ENCODE measurements around the gene SND1. TPM values are rescaled to one million over a fixed set of nuclear protein-coding genes. Genes with fewer than 3 reads are reported as not detected.
"Not testable (repeated sequence)": the region's sequence is repeated elsewhere in the genome, so short reads cannot be mapped to it uniquely, and the experiment has no call there.

SND1 gene
- total and polyA plus RNA-seq, 4 donors, result 50.3 to 150 (median 105) TPM

DNA sequence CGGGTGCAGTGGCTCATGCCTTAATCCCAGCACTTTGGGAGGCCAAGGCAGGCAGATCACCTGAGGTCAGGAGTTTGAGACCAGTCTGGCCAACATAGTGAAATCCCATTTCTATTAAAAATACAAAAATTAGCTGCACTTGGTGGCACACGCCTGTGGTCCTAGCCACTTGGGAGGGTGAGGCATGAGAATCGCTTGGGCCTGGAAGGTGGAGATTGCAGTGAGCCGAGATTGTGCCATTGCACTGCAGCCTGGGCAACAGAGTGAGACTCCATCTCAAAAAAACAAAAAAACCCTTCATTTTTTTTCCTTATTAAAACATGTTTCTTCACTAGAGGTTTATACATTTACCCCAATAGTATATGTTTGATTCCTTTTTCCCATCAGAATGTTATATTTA, 22.9 kb downstream of the SND1 start:
- WGBS, 2 donors, result 16 to 21% methylated on average over 4 of the region's 4 CpGs
- H3K36me3 ChIP-seq (ENCODE audit: control insufficient read depth in 1 of 2, insufficient read depth in 2 of 2, low read length in 1 of 2); H3K4me1 ChIP-seq (ENCODE audit: control insufficient read depth in 1 of 2, insufficient read depth in 2 of 2, low read length in 2 of 2); H3K27me3 ChIP-seq (ENCODE audit: control insufficient read depth in 1 of 2, insufficient read depth in 2 of 2, low read length in 1 of 2); H3K4me3 ChIP-seq (ENCODE audit: low read length in 2 of 2); DNase-seq; H3K27ac ChIP-seq (ENCODE audit: low read depth in 1 of 2, low read length in 2 of 2); H3K9me3 ChIP-seq (ENCODE audit: control insufficient read depth, low read length); ATAC-seq (ENCODE audit: low FRiP score); intact Hi-C loops (cut with DNase I): not testable (repeated sequence)

DNA sequence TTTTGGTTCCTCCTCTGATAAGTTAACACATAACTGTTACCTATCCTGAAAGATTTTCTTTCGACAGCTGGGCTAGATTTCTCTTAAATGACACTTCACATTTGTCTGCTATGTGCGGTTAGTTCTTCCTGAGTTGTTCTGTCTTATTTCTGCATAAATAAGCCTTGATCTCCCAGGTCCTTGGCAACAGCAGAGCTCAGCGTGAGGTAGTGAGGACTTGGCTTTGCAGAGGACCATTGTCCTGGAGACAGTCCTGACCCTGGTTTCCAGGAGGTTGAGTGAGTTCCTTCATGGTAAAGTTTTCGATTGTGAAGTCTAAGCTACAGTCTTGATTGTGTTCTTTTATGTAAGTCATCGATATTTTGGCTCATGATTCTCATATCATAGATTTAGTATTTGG, 23.7 kb downstream of the SND1 start:
- Histone ChIP-seq H3K9me3 (ENCODE audit: control insufficient read depth, low read length) (no peaks in the 10 kb centered on the region), H3K27me3 (ENCODE audit: control insufficient read depth in 1 of 2, insufficient read depth in 2 of 2, low read length in 1 of 2) (no peaks in the 10 kb centered on the region), H3K4me3 (ENCODE audit: low read length in 2 of 2) (no peak overlapping the region), H3K27ac (ENCODE audit: low read depth in 1 of 2, low read length in 2 of 2) (no peak overlapping the region), H3K36me3 (ENCODE audit: control insufficient read depth in 1 of 2, insufficient read depth in 2 of 2, low read length in 1 of 2) (no peaks in the 10 kb centered on the region), H3K4me1 (ENCODE audit: control insufficient read depth in 1 of 2, insufficient read depth in 2 of 2, low read length in 2 of 2) (no peaks in the 10 kb centered on the region)
- ATAC-seq (ENCODE audit: low FRiP score) (no peak), DNase-seq (no peak)
- intact Hi-C loops (cut with DNase I), result no loop called here
- WGBS, 2 donors, result 92 to 94% methylated on average over 5 of the region's 5 CpGs

DNA sequence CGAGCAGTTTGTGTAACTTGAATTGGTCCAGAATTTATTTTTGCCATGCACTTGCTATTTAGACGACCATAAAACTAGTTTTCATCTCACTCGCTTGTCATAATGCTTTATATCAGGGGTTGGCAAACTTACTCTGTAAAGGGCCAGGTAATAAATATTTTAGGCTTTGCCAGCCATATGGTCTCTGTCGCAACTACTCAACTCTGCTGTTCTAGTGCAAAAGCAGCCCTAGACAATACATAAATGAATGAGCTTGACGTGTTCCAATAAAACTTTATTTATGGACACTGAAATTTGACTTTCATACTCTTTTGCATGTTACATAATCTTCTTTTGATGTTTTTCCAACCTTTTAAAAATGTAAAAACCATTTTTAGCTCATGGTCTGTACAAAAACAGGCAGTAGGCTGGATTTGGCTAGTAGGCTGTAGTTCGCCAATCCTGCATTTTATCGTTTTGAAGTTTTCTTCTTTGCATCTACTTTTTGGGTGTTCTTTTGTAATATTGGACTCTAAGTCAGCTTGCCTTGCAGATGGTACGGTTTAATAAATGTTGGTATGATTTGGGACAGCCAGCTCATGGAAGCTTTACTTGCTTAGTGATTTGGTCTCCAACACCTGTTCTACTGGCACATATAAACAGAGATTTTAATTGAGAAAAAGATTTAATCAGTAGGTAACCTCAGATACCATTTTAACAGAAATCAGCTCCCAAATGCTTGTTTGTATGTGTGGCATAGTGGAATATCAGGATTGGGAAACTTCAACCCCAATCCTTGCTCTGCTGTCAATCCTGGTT, 25.6 kb downstream of the SND1 start:
- no peaks in the 10 kb centered on the region for H3K36me3 ChIP-seq (ENCODE audit: control insufficient read depth in 1 of 2, insufficient read depth in 2 of 2, low read length in 1 of 2)
- ATAC-seq (ENCODE audit: low FRiP score), result no peak
- 86 to 90% methylated on average over 8 of the region's 8 CpGs for WGBS, 2 donors
- H3K4me1 ChIP-seq (ENCODE audit: control insufficient read depth in 1 of 2, insufficient read depth in 2 of 2, low read length in 2 of 2), result no peaks in the 10 kb centered on the region
- no peaks in the 10 kb centered on the region for H3K9me3 ChIP-seq (ENCODE audit: control insufficient read depth, low read length)
- intact Hi-C loops (cut with DNase I), result no loop called here
- no peak for DNase-seq
- H3K27ac ChIP-seq (ENCODE audit: low read depth in 1 of 2, low read length in 2 of 2), result no peak overlapping the region
- no peak overlapping the region for H3K4me3 ChIP-seq (ENCODE audit: low read length in 2 of 2)
- no peaks in the 10 kb centered on the region for H3K27me3 ChIP-seq (ENCODE audit: control insufficient read depth in 1 of 2, insufficient read depth in 2 of 2, low read length in 1 of 2)

DNA sequence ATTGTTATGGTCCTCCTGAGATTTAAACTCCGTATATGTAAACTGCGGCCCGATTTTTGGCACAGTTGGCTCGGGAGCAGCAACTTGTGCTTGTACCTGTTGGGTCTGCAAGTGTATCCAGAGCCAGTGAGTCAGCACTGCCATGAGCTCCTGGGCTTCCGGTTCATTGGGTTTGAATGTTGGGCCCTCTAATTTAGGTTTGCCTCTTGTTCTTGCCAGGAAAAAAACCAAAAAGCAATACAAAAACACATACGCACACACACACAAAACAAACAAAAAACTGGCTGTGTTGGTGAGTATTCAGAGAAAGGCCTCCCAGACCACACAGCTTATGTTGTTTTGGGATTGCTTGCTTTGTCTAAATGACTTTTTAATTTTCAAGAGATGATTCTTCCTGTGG, 26.3 kb downstream of the SND1 start:
- Histone ChIP-seq H3K9me3 (ENCODE audit: control insufficient read depth, low read length) (no peaks in the 10 kb centered on the region), H3K27ac (ENCODE audit: low read depth in 1 of 2, low read length in 2 of 2) (no peak overlapping the region), H3K36me3 (ENCODE audit: control insufficient read depth in 1 of 2, insufficient read depth in 2 of 2, low read length in 1 of 2) (no peaks in the 10 kb centered on the region), H3K4me1 (ENCODE audit: control insufficient read depth in 1 of 2, insufficient read depth in 2 of 2, low read length in 2 of 2) (no peaks in the 10 kb centered on the region), H3K4me3 (ENCODE audit: low read length in 2 of 2) (no peak overlapping the region), H3K27me3 (ENCODE audit: control insufficient read depth in 1 of 2, insufficient read depth in 2 of 2, low read length in 1 of 2) (no peaks in the 10 kb centered on the region)
- DNase-seq, result no peak
- intact Hi-C loops (cut with DNase I), result no loop called here
- ATAC-seq (ENCODE audit: low FRiP score), result no peak
- WGBS, 2 donors, result 77 to 84% methylated on average over 6 of the region's 6 CpGs

DNA sequence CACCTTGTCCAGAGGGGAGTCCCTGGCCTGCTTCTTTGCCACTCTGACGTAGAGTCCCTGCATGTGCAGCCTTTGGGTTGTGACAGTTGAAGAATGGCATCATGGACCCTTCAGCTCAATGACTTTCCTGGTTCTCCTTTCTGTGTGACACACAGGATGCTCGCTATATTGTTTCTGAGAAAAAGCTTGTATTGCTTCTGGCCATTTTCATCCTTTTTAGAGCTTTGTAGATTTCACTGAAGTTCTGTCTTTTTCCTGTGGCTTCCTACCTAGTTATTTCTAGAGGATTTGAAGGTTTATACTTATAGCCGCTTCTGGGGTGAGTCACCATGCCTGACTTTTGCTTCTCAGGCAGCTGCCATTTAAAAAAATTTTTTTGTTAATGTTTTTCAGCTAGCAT, 27.0 kb downstream of the SND1 start:
- intact Hi-C loops (cut with DNase I), result no loop called here
- DNase-seq, result no peak
- no peaks in the 10 kb centered on the region for H3K36me3 ChIP-seq (ENCODE audit: control insufficient read depth in 1 of 2, insufficient read depth in 2 of 2, low read length in 1 of 2)
- no peak for ATAC-seq (ENCODE audit: low FRiP score)
- H3K27me3 ChIP-seq (ENCODE audit: control insufficient read depth in 1 of 2, insufficient read depth in 2 of 2, low read length in 1 of 2), result no peaks in the 10 kb centered on the region
- WGBS, 2 donors, result 80 to 83% methylated on average over 3 of the region's 3 CpGs
- H3K4me1 ChIP-seq (ENCODE audit: control insufficient read depth in 1 of 2, insufficient read depth in 2 of 2, low read length in 2 of 2), result peaks cover 0 to 2% of the 10 kb centered on the region in 2 donors
- no peak overlapping the region for H3K27ac ChIP-seq (ENCODE audit: low read depth in 1 of 2, low read length in 2 of 2)
- H3K9me3 ChIP-seq (ENCODE audit: control insufficient read depth, low read length), result no peaks in the 10 kb centered on the region
- H3K4me3 ChIP-seq (ENCODE audit: low read length in 2 of 2), result no peak overlapping the region

DNA sequence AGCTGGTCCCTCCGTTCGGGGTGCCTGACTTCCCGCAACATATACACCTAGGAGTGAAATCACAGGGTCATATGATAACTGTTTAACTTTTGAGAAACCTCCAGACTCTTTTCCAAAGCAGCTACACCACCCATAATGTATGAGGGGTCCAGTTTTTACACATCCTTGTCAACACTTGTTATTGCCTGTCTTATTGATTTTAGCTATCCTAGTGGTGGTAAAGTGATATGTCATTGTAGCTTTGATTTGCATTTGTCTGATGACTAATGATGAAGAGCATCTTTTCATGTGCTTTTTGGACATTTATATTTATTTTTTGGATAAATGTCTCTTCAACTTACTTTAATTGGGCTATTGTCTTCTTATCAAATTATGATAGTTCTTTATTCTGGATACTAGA, 29.0 kb downstream of the SND1 start:
- intact Hi-C loops (cut with DNase I), result no loop called here
- Histone ChIP-seq H3K27ac (ENCODE audit: low read depth in 1 of 2, low read length in 2 of 2) (no peak overlapping the region), H3K27me3 (ENCODE audit: control insufficient read depth in 1 of 2, insufficient read depth in 2 of 2, low read length in 1 of 2) (no peaks in the 10 kb centered on the region), H3K9me3 (ENCODE audit: control insufficient read depth, low read length) (no peaks in the 10 kb centered on the region), H3K36me3 (ENCODE audit: control insufficient read depth in 1 of 2, insufficient read depth in 2 of 2, low read length in 1 of 2) (no peaks in the 10 kb centered on the region), H3K4me3 (ENCODE audit: low read length in 2 of 2) (no peak overlapping the region), H3K4me1 (ENCODE audit: control insufficient read depth in 1 of 2, insufficient read depth in 2 of 2, low read length in 2 of 2) (peaks cover 0 to 2% of the 10 kb centered on the region in 2 donors)
- DNase-seq (no peak), ATAC-seq (ENCODE audit: low FRiP score) (no peak)
- WGBS, 2 donors, result 98 to 99% methylated on average over 3 of the region's 3 CpGs

DNA sequence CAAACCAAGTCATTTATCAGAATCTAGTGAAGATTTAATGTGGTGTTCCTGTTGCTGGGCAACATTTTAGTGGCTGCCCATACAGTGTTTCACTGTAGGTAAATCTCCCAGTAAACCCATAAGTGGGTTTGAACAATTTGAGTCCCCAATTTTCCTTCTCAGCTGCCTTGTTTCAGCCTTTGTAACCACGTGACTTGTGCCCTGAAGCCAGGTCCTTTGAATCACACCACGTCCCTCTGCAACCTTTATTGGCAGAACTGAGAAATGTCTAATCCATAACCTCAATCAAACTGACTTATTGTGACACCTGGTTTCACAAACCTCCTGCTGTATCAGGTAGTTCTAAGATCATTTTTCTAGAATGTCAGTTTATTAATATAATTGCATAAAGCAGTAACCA, 30.1 kb downstream of the SND1 start:
- Histone ChIP-seq H3K4me1 (ENCODE audit: control insufficient read depth in 1 of 2, insufficient read depth in 2 of 2, low read length in 2 of 2) (peaks cover 0 to 2% of the 10 kb centered on the region in 2 donors), H3K27ac (ENCODE audit: low read depth in 1 of 2, low read length in 2 of 2) (no peak overlapping the region), H3K36me3 (ENCODE audit: control insufficient read depth in 1 of 2, insufficient read depth in 2 of 2, low read length in 1 of 2) (no peaks in the 10 kb centered on the region), H3K27me3 (ENCODE audit: control insufficient read depth in 1 of 2, insufficient read depth in 2 of 2, low read length in 1 of 2) (no peaks in the 10 kb centered on the region), H3K9me3 (ENCODE audit: control insufficient read depth, low read length) (no peaks in the 10 kb centered on the region), H3K4me3 (ENCODE audit: low read length in 2 of 2) (no peak overlapping the region)
- intact Hi-C loops (cut with DNase I), result no loop called here
- WGBS, 2 donors, result 82% methylated on average over 2 of the region's 2 CpGs
- ATAC-seq (ENCODE audit: low FRiP score) (no peak), DNase-seq (no peak)

DNA sequence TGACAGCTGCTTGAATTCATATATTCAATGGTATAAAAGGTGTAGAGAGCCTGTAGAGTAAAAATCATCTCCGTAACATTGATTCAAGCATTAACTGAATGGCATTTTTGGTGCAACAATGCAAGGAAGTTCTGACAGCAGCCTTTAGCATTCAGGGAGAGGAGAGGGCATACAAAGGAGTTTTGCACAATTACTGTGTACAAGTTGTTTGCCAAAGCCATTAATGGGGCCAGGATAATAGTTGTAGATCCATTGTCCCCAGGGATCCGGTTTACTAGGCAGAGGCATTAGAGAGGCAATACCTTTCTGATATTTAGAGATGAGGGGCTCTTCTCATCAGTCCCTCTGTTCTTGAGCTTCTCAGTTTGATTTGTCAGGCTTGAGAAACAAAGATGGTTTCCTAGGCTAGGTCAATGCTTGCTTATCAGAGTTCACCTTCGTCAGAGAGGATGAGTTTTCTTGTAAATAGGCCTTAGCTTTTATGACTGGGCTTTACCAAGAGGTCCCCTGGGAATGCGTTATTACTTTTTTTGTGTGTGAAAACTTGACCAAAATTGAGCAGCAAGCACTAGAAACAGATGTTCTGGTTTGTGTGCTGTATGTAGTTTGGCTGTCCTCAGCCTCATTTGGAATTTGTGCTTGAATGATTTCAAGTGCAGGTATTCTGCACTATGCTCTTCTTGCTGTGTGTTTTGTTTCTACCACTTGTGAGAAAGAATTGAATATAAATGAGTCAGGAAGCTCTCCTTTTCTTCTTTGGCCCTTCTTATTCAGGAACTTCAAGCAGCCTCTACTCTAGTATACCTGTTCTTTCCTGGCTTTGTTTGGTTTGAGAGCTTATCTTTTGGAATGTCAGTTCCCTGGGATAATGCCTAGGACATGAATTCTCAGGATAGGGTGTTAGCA, 32.0 kb downstream of the SND1 start:
- no peaks in the 10 kb centered on the region for H3K27me3 ChIP-seq (ENCODE audit: control insufficient read depth in 1 of 2, insufficient read depth in 2 of 2, low read length in 1 of 2)
- ATAC-seq (ENCODE audit: low FRiP score) (no peak), DNase-seq (no peak)
- no peaks in the 10 kb centered on the region for H3K36me3 ChIP-seq (ENCODE audit: control insufficient read depth in 1 of 2, insufficient read depth in 2 of 2, low read length in 1 of 2)
- WGBS, 2 donors, result 72 to 74% methylated on average over 4 of the region's 4 CpGs
- H3K9me3 ChIP-seq (ENCODE audit: control insufficient read depth, low read length), result no peaks in the 10 kb centered on the region
- H3K4me3 ChIP-seq (ENCODE audit: low read length in 2 of 2), result no peak overlapping the region
- H3K4me1 ChIP-seq (ENCODE audit: control insufficient read depth in 1 of 2, insufficient read depth in 2 of 2, low read length in 2 of 2), result peaks cover 0 to 2% of the 10 kb centered on the region in 2 donors
- H3K27ac ChIP-seq (ENCODE audit: low read depth in 1 of 2, low read length in 2 of 2), result no peak overlapping the region
- intact Hi-C loops (cut with DNase I), result no loop called here
